Inflammatory macrophage treated with lipopolysaccharide for 4 hours (primary cell): Measurements from ENCODE around the gene FOXN4.
"Not testable (repeated sequence)": the region's sequence is repeated elsewhere in the genome, so short reads cannot be mapped to it uniquely, and the experiment has no call there.

ENCODE experiments used
- DNase-seq: peaks from one replicate; pipeline ENCODE4 v3.0.0-alpha.2; 2020

The FOXN4 gene

DNA sequence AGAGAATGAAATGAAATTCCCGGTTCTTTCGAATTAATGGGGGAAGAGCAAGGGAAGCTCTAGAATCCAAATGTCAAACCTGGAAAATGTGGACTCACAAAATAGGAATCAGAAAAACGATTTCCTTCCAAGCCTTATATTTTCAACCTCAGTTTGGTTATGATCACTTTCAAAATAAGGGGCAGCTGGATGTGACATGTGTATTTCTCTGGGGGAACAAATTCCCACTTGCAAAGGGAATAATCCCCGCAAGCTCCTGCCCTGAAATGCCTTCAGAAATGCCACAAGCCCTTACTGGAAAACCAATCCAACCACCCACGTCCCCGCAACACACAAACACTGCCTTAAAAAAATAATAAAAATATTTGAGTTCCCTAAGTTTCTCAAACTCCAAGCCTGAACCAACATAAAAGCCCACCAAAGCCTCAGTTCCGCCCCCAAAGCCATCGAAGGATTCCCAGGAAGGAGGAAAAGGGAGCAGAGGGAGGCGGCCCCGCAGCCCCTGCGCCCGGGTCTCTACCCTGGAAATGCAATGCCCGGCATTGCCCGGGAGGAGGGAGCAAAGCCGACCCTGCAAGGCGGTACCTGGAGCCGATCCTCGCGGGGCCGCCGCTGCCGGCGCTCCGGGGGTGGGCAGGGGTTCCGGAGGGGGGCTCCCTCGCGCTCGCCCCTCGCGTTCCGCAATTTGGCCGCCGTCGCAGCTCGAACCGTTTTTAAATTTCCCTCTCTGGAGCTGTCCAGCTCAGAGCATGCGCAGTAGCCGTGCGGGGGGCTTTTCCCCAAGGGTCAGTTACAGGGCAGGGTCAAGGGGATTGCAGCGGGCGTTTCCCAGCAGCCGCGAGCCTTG lies at the start of gene FOXN4:
TSS of gene FOXN4 (minus strand) at position 751 of the 847 bp plus-strand sequence. CDS start 963 bp downstream, outside the sequence.
- no peak for DNase-seq

DNA sequence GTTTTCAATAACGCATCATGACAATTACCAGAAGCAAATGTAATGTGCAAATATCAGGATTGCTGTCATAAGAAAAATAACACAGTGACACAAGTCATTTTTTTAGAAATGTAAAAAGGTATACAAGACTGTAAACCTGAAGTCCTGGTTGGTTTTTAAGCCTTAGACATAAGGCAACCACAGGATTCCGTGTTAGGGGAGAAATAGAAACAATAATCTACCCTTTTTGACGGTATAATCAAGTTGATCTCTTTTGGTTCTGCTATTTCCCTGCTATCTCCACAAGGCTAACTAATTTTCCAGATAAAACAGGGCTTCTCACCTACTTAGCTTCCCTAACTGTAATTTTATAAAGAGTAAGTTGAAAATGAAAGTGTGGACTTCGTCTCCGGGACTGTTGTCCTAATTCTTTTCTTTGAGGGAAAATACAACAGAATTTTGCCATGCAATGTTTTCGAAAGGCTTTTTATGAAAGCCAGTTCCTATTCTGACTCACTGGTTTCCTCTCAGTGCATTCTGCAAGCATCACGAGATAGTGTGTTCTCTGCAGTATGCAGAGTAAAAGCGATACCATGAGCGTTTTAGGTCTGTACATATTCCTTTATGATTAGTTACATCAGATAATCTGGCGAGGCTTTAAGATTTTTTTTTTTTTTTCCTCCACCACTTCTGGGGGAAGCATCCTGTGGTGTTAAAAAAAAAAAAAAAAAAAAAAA lies 49.2 kb upstream of the FOXN4 start:
- peak; percentile 82 for DNase-seq

DNA sequence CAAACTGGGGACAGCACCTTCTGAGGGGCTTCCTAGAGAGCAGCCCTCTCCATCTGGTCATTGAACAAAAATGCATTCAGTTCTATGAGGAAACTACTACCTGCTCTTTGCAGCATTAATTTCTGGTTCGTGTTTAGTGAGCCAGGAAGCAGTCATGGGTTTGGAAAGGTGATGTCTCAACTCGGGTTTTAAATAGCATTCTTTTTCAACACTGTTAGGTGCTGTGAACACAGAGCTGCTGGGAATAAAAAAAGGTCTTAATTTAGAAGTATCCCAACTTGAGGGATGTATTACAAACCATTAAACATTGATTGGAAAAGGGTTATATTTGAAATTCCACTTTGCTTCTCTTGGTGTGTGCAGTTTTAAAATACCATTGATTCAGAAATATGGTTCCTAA lies 47.9 kb upstream of the FOXN4 start:
- no peak for DNase-seq

GRCh38 chr12:109356577-109356976 lies 47.5 kb upstream of the FOXN4 start:
- no peak for DNase-seq

GRCh38 chr12:109352184-109352583 lies 43.1 kb upstream of the FOXN4 start:
- DNase-seq = no peak

DNA sequence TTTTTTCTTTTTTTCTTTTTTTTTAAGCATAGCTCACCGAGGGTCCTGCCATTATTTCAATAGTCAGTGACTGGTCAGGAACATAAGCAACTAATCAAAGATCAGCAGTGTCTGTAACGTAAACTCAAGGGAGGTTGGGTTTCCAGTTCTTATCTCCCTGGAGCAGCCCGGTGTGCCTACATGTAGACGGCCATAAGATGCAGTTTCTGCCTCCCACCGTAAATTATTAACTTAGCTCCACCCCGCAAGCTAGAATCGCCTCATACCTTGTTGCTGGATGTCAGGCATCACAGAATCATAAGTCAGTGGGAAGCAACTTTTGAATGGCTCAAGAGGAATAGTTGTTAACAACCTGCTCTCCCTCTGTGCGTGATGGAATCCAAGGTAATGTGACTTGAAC lies 38.5 kb upstream of the FOXN4 start, which contains the start of gene MYO1H:
TSS of gene MYO1H (plus strand) at position 312 of the 400 bp plus-strand sequence. CDS start at position 373, 61 bp downstream.
- DNase-seq = no peak

DNA sequence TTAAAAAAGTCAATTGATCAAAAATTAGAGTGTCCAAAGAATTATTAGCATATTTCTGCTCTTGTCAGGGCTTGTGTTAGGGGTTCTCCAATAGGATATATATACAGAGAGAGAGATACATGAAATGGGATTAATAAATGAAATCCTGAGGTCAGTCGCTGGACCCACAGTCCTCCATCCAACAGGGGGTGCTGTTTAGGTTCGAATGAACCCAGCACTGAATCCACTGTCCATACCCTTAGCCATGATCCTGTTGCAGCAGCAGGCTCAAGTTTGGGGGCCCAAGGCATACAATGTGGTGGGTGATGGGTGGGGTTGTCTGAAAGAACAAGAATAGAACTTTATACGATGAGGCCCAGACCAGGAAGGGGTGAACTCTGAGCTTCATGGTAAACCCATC lies 37.8 kb upstream of the FOXN4 start:
- no peak for DNase-seq

DNA sequence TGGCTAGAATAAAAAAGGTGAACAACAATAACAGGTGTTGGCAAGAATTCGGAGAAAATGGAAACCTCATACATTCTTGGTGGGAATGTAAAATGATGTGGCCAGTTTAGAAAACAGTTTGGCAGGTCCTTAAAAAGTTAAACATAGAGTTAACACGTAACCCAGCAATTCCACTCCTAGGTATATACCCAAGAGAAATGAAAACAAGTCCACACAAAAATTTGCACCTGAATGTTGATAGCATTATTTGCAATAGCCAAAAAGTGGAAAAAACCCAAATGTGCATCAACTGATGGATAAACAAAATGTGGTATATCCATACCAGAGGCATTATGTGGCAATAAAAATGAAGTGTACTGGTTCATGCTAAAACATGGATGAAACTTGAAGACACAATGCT lies 36.3 kb upstream of the FOXN4 start:
- no peak for DNase-seq

- DNase-seq = peak; percentile 7
Measured at GRCh38 chr12:109343677-109344076, 34.6 kb upstream of the FOXN4 start.

DNA sequence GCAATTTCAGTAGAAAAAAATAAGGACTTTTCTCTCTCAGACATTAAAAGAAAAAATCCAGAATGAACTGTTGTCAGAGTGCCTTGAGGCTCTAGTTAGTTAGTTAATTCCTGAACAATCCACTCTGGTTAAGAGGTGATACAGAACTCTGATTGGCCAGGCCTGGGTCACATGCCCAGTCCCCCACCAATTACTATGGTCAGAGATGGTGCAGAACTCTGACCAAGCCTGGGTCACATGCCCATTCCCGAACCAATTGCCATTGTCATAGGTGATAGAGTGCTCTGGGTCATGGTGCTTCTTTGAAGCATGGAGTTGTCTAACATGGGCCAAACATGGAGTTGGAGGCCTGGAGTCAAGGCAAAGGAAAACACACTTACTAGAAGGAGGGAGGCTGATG lies 27.5 kb upstream of the FOXN4 start:
- no peak for DNase-seq

DNA sequence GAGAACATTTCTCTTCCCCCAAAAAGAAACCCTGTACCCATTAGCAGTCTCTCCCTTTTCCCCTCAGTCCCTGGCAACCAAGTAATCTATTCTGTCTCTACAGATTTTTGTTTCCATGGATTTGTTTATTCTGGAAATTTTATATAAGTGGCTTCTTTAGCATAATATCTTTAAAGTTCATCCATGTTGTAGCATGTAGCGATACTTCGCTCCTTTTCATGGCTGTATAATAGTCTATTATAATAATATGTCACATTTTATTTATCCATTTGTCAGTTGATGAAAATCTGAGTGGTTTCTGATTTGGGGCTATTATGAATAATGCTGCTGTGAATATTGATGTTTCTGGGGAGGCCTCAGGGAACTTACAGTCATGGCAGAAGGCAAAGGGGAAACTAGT lies 25.8 kb upstream of the FOXN4 start:
- no peak for DNase-seq

DNA sequence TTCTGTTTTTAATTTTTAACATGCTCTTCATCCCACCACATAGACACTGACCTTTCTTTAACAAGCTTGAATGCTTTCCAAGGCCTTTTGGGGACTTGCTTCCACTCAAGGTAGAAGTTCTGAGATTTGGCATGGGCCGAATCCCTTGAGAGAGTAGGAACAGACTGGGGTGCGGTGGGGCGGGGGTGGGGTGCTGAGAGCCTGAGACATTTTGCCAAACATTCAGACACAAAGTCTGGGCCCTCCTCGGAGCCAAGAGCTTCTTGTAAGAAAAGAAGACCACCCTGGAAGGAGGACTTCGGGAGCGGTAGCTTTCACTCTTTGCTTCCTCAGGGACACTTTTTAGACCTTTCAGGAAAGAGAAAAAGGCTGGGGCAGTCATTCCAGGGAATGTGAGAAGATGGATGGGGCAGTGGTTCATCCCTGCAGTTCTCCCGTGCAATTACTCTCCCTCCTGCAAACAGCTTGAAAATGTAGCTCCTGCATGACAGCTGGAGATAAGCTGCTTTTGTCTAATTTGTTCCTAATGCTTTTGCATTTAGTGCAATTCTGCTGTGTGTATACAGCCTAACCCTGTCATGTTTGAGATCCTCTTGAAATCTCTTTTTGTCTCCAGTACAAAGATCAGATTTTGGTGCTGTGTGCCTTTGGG lies 22.3 kb upstream of the FOXN4 start:
- DNase-seq = no peak

DNA sequence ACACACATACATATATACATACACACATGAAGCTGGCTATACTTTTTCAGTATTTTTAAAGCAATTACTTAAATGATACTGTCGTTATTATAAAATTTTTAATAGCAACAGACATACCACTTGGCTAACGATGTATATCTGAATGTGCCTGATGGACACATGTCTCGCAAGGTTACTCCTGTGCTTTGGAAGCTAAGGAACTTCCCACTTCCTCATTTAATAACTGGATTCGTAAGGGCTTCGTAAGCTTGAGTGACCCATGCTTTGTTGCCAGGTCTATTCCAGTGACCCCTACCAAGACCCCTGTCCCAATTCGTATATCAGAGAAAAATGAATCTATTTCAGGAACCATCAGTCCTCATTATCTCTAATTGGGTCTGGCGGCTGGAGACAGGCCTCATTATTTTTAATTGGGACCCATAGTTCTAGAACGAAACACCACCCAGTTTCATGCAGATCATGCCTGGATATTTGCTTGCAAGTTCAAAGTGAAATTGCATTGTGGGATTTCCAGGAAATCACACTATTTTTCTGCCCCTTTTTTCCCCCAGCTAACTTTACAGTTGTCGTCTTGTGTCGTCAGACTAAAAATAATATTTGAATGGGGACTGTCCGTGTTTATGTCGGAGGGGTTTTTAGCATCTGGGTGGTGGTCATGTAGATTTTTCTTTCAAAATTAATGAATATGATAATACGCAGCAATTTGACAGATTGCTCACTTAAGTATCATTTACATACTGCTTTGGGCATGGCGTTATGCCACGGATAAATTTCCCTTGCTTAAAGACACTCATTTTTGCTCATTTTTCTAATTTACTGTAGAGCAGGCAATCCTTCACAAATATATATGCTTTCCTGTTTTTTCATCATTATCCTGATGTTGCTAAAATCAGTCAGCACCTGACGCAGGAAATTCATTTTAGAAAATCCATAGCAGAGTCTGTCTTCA lies 21.5 kb upstream of the FOXN4 start:
- no peak for DNase-seq

DNA sequence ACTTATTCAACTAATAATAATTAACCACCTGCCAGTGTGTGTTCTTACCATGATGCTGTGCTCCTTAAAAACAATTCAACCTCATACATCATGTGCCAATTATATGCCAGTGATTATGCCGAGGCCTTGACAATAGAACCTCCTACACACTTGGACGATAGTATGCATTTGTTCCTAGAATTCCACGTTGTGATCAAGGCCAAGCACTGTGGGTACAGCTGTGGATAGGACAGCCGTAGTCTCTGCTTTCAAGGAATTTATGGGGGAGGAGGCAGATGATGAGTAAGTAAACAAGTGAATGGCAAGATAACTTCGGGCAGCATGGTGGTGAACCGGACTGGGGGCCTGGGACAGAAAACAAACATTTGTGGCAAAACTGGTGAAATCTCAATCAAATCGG lies 20.6 kb upstream of the FOXN4 start:
- DNase-seq = no peak

- DNase-seq = no peak
Measured at GRCh38 chr12:109329003-109329402, 19.9 kb upstream of the FOXN4 start.

- DNase-seq = not testable (repeated sequence)
Measured at GRCh38 chr12:109321294-109321693, 12.2 kb upstream of the FOXN4 start.

- no peak for DNase-seq
Measured at GRCh38 chr12:109310247-109311125, 1.4 kb upstream of the FOXN4 start.

DNA sequence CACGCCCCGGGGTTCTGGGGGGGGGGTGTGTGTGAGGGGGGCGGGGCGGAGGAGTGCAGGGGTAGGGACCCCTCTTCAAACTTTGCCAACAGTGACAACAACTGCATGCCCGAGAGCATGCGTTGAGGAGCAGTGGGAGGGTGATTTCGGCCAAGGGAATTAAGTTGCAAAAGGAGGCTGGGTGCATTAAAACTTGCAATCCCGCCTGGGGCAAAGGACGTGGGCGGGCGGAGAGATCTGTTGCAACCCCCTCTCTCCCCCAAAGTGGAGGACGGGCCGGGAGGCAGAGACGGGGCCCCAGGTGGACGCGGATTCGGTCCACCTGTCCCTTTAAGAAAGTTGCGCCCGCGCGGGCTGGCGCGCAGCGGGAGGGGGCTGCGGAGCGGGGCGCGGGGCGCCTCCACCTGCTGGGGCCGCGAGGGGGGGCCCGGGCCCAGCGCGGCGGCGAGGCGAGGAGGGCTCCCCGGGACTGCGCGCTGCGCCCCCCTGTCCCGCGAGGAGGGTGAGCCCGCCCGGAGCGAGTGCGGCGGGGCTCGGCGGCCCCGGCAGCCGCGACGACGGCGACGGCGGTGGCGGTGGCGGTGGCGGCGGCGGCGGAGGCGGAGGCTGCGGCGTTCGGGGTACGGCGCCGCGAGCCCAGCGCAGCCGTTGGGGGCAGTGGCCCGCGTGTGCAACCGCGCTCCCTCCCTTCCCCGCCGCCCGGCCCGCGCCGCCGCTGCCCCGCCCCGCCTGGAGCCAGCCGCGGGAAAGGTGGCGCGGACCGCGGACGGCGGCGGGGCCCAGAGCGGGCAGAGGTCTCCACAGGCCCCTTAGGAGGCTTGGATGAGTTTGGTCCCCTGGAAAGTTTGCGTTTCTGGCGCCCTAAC lies 530 bp upstream of the FOXN4 start:
- DNase-seq = no peak

- no peak for DNase-seq
Measured at GRCh38 chr12:109307051-109307450, 2.0 kb downstream of the FOXN4 start.

GRCh38 chr12:109305547-109305946 lies 3.5 kb downstream of the FOXN4 start:
- no peak for DNase-seq
